Measurements from ENCODE around the gene C17orf100.
"Not testable (repeated sequence)": the region's sequence is repeated elsewhere in the genome, so short reads cannot be mapped to it uniquely, and the experiment has no call there.

Gene C17orf100

DNA sequence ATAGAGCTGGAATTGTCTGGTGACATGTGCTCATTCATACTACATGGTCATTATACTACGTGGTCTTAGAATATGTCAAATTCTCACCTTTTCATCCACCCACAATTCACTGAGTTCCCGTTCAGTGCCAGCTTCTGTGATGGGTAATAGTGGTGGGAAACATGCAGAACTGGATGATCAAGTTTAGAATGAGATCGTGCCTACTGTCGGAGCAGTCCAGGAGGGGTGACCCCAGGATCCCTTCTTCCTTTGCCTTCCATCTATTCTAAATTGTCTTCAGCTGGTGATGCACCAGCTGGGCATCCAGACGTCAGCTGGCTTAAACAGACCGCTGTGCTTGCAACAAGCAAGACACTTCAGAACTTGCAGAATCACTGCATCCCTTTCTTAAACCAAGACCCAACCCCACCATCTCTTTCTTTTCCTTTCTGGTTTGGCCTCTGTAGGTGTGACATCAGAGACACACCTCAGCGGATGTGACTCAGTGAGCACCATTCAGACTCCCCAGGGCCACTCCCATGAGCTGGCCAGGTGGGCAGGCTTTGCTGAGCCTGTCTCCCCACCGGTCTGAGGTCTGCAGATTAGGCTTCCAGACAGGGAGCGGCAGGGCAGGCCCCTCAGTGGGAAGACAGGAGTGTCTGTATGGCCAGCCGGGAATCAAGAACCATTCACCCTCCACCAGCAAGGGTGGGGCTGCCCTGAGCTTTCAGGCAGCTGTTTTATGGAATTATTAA lies 18.1 kb downstream of the C17orf100 start:
- no peak for DNase-seq

GRCh38 chr17:6670571-6670970 lies 19.0 kb downstream of the C17orf100 start:
- DNase-seq = no peak

DNA sequence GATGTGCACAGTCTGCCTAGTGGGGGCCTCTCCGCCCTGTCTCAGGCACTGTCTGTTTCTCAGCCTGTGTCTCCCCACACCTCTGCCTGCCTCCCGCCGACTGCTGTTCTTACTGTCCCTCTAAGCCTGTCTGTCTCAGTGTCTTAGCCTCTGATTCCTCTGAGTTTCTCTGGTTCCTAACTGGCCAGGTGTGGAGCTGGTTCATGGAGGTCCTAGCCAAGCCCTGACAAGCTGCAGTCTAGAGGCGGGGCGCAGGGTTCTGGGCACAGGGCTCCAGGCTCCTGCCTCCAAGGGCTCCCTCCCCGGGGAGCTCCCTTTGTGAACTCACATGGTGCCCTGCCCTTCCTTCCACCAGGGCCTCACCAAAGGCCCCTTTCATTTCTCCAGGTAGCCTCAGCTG lies 19.4 kb downstream of the C17orf100 start:
- DNase-seq = no peak

GRCh38 chr17:6671431-6671830 lies 19.9 kb downstream of the C17orf100 start:
- DNase-seq = no peak

DNA sequence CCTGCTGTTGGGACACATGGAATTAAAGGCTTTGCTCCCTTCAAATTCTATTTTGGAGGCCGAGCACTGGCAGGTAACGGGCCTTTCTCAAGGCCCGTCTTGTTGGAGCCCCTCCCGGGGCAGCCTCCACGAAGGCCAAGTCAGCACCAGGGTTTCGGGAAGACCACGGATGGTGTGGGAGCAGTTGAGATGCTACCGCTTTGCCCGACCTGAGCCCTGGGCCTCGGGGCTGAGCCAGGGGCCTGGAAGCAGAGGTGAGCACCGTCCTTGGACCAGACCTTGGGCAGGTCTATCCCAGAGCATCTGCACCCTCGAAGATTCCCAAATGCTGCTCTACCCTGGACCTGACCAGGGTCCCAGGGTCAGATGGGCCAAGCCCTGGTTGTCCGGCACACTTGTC lies 23.0 kb downstream of the C17orf100 start:
- DNase-seq = no peak

GRCh38 chr17:6675201-6675825 lies 23.8 kb downstream of the C17orf100 start:
- DNase-seq = no peak

DNA sequence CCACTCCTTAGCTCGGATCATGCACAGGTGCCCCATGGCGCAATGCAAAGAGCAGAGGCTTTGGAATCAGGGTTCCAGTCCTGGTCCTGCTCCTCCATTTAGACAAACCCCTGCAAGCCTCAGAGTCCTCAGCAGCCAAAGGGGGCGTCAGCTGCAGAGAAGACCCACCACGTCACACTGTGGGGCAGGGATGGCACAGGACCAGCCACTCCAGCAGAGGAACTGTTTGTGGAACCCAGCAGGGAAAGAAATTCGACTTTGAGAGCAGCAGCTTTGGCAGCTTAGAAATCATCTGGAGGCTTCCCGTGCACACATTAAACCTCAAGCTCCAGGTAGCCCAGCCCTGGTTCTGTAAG lies 25.2 kb downstream of the C17orf100 start:
- no peak for DNase-seq

DNA sequence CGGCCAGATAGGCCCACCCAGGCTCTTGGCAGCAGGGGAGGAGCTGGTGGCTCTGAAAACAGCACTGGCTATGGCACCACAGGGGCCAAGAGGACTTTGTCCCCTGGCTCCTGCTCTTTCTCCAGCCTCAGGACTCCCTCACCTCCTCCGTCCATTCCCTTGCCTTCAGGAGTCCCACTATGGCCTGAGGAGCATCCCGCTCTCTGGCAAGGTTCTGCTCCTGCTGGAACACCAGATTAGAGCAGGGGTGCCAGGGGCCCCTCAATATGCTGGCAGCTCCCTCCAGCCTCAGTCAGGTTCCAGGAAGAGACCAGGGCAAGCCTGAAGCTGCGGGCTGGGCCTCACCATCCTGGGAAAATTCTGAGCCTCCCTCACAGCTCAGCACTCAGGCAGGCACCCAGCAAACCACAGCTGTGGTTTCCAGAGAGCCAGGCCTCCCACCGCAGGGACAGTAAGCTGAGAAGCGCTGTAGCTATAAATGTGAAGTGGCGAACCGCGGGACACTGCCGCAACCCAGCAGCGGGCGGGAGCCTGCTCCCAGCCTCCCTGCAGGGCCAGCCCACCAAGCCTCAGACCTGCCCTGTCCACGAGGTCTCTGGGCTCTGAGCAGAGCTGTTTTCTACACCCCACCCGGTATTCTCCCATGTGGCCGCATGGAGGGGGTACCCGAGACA lies 25.7 kb downstream of the C17orf100 start:
- no peak for DNase-seq

DNA sequence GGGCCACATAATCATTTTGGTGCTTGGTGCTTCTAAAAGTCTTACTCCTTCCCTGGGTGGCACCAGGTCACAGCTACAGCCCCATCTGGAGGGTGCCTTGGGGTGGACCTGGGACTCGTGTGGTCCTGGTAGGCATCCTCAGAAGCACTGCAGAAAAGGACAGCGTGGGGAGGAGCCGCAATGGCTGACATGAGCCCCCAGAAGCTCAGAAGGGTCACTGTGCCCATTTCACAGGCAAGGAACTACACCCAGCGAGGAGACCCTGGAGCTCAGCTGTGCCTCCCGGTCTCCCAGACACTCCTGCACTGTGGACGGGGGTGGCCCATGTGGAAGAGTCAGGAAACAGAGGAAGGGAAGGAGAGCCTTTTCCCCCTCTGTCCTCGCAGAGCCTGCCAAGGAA lies 26.4 kb downstream of the C17orf100 start:
- no peak for DNase-seq

GRCh38 chr17:6679241-6679640 lies 27.7 kb downstream of the C17orf100 start:
- DNase-seq = no peak

DNA sequence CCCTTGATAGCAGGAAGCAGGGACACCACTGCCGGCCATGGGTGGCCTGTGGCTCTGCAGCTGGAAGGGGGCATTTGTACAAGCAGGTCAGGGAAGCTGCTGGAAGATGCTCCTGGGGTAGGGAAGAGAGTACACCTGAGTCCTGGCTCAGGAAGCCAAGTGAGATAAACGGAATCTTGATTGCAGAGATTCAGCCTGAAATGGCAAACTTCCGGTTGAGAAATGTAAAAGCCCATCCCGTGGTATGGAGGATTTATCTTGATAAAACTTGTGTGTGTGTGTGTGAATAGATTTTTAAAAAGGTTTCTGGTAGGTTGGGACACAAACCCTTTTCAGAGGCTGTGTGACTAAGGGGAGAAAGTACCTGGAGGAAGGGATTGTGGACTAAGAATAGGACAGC lies 29.6 kb downstream of the C17orf100 start:
- no peak for DNase-seq

GRCh38 chr17:6681671-6682070 lies 30.1 kb downstream of the C17orf100 start:
- DNase-seq = no peak

- DNase-seq = no peak
These were observed 30.8 kb downstream of the C17orf100 start for GRCh38 chr17:6682339-6682738.

- DNase-seq = no peak
These were observed 31.6 kb downstream of the C17orf100 start for GRCh38 chr17:6683081-6683684.

DNA sequence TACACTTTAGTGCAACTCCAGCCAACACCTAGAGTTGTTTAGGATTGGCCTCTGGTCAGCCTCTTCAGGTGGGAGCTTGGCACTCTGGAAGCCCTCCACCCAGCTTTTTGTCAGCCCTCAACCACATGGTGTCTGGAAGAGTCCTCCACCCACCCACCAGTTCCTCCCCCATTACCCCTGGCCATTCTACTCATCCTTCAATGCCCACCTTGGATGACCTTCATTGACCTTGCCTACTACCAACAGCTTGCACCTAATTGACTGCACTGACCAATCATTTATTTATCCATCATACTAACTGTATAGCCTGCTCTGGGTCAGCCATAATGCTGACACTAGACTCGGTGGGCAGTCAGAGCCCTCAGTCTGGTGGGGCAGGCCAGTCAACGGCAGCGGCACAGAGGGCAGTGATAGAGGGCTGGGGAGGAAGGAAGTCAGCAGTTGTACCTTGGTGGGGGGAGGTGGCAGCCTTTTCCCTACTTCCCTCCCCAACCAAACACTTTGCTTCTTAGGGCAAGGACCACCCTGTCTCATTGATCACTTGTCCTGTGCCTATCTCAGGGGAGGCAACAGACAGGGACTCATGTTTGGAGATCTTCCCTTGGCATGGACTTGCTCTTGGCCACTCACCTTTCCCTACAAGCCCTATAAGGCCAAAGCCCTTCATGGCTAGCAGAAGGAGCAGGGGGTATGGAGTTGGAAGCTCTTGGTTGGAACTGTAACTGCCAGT lies 32.3 kb downstream of the C17orf100 start:
- no peak for DNase-seq

GRCh38 chr17:6684460-6684783 lies 32.9 kb downstream of the C17orf100 start:
- no peak for DNase-seq

GRCh38 chr17:6684881-6685767 lies 33.6 kb downstream of the C17orf100 start:
- DNase-seq = no peak

- DNase-seq = no peak
These were observed 34.5 kb downstream of the C17orf100 start for GRCh38 chr17:6686026-6686425.

DNA sequence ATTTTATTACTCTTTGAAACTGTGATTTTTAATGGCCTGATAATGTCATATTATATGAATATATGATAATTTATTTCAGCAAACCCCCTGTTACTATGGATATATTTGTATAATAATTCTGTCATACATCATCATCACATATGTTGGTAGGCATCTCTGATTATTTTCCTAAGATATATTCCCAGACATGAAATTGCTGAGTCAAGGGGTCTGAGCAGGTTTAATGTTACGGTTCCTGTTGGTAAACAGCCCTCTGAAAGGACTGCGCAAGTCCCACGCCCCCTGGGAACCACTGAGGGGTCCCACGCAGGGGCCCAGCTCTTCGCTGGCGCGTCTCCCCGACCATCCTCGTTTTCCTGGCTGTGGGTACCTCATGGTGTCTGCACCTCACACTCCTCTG lies 37.4 kb downstream of the C17orf100 start:
- no peak for DNase-seq

DNA sequence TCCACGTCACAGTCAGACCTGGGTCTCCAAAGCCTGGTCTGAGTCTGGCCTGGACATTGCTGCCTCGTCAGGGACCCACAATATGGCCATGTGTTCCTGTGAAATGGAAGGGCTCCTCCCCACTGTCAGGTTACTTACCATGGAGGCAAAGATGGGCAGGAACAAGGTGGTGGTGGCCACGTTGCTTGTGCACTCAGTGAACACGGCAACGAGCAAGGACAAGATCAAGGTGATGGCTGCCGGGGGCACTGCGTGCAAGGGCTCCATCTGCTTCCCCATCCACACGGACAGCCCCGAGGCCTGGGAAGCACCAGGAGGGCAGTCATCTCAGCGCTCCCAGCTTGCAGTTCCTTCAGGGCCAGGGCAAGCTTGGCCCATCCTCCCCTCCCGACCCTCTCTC lies 39.1 kb downstream of the C17orf100 start:
- DNase-seq = no peak

- DNase-seq = no peak
These were observed 40.0 kb downstream of the C17orf100 start for GRCh38 chr17:6691546-6691945.

GRCh38 chr17:6691958-6692357 lies 40.4 kb downstream of the C17orf100 start:
- DNase-seq = not testable (repeated sequence)

All from NCI-H1930 (cell line).